B cell (primary cell): ENCODE data around the gene TP53TG5. TPM values are rescaled to one million over a fixed set of nuclear protein-coding genes. Genes with fewer than 3 reads are reported as not detected.

ENCODE experiments used
- ATAC-seq: fragments of 200-7000 bp; cut with Tn5 transposase; one replicate; pipeline ENCODE4 v1.10.0; 2021; ENCODE audit warnings: low read depth, mild to moderate bottlenecking, moderate number of reproducible peaks, moderate library complexity
- CTCF ChIA-PET: fragments of 350-600 bp; sonication (Branson Sonifier 250); formaldehyde crosslinking; loops from one replicate; lab custom pipeline; 2021; ENCODE audit warnings: antibody characterized with exemption, inconsistent platforms; lab: Charles Lee
- POLR2A ChIA-PET: fragments of 350-600 bp; sonication (Branson Sonifier 250); formaldehyde crosslinking; loops from one replicate; lab custom pipeline; 2021; ENCODE audit warnings: antibody characterized with exemption; lab: Charles Lee
- DNase-seq: peaks from one replicate; pipeline ENCODE4 v3.0.0; 2013
- H2AFZ ChIP-seq: 2 replicates; pipeline ENCODE4 v1.6.1; 2012; ENCODE audit warnings: mild to moderate bottlenecking, low read depth, low read length; ENCODE audit not compliant: insufficient read depth, poor library complexity, severe bottlenecking
- H3K27ac ChIP-seq, 2 donors: 1 replicate in 1 of 2; 2 replicates in 1 of 2; pipeline ENCODE4 v1.5.1; 2012 to 2013; ENCODE audit warnings: low read length in 2 of 2, mild to moderate bottlenecking in 2 of 2, moderate library complexity in 1 of 2
- H3K27me3 ChIP-seq, 4 experiments: fragments of 200-600 bp in 1 of 4; sonication (generic) in 1 of 4; replicated peaks in 1 of 4; 1 replicate in 2 of 4; 2 replicates in 2 of 4; pipeline versions ENCODE4 v1.6.1 to v1.7.0; 2013 to 2016; ENCODE audit warnings: low read length in 3 of 4, mild to moderate bottlenecking in 2 of 4, mixed read lengths in 1 of 4, moderate library complexity in 1 of 4; ENCODE audit not compliant: insufficient read depth in 4 of 4, control insufficient read depth in 3 of 4; ENCODE audit errors: control extremely low read depth in 1 of 4
- H3K36me3 ChIP-seq, 2 experiments: replicated peaks in 1 of 2; 1 replicate in 1 of 2; 2 replicates in 1 of 2; pipeline versions ENCODE4 v1.6.1 to v1.7.1; 2013; ENCODE audit warnings: low read length in 1 of 2; ENCODE audit not compliant: insufficient read depth in 2 of 2, control insufficient read depth in 1 of 2; ENCODE audit errors: control extremely low read depth in 1 of 2, extremely low read depth in 1 of 2
- H3K4me1 ChIP-seq, 2 donors: fragments of 200-600 bp in 1 of 2; sonication (generic) in 1 of 2; 1 replicate in 1 of 2; 2 replicates in 1 of 2; pipeline versions ENCODE4 v1.5.1 to v1.6.1; 2013 to 2017; ENCODE audit warnings: low read length in 2 of 2; ENCODE audit not compliant: control insufficient read depth in 2 of 2, insufficient read depth in 2 of 2
- H3K4me2 ChIP-seq: replicated peaks from 2 replicates; pipeline ENCODE3; 2012; ENCODE audit warnings: mild to moderate bottlenecking, low read depth, low read length; ENCODE audit not compliant: poor library complexity, severe bottlenecking
- H3K4me3 ChIP-seq, 5 experiments: fragments of 200-600 bp in 1 of 5; sonication (generic) in 1 of 5; 1 replicate in 3 of 5; 2 replicates in 2 of 5; pipeline versions ENCODE4 v1.5.1 to v1.7.0; 2011 to 2016; ENCODE audit warnings: low read length in 4 of 5, mild to moderate bottlenecking in 4 of 5, low read depth in 2 of 5, control low read depth in 1 of 5, moderate library complexity in 1 of 5; ENCODE audit not compliant: insufficient read depth in 1 of 5; ENCODE audit errors: control extremely low read depth in 1 of 5, extremely low read depth in 1 of 5
- H3K79me2 ChIP-seq: fragments of 200-600 bp; sonication (generic); one replicate; pipeline ENCODE4 v1.6.0; 2016; ENCODE audit warnings: low read length; ENCODE audit not compliant: control insufficient read depth, insufficient read depth
- H3K9ac ChIP-seq: fragments of 200-600 bp; sonication (generic); 2 replicates; pipeline ENCODE4 v1.6.1; 2017; ENCODE audit warnings: mild to moderate bottlenecking, low read length, moderate library complexity
- H3K9me3 ChIP-seq, 3 donors: one replicate each; pipeline versions ENCODE4 v1.6.1 to v1.7.1; 2013; ENCODE audit warnings: low read length in 2 of 3; ENCODE audit not compliant: control insufficient read depth in 2 of 3, insufficient read depth in 1 of 3; ENCODE audit errors: control extremely low read depth in 1 of 3
- H4K20me1 ChIP-seq: 2 replicates; pipeline ENCODE4 v1.6.0; 2012; ENCODE audit warnings: mild to moderate bottlenecking, low read length; ENCODE audit not compliant: insufficient read depth, control insufficient read depth, poor library complexity, severe bottlenecking
- H3K27ac Mint-ChIP-seq: one replicate; pipeline ENCODE4 v1.8.0; 2021; ENCODE audit warnings: mixed read lengths
- H3K27me3 Mint-ChIP-seq: one replicate; pipeline ENCODE4 v1.8.0; 2021; ENCODE audit warnings: mixed read lengths
- H3K4me1 Mint-ChIP-seq: one replicate; pipeline ENCODE4 v1.8.0; 2021; ENCODE audit warnings: mixed read lengths
- H3K4me3 Mint-ChIP-seq: one replicate; pipeline ENCODE4 v1.8.0; 2021; ENCODE audit warnings: mixed read lengths
- H3K9me3 Mint-ChIP-seq: one replicate; pipeline ENCODE4 v1.8.0; 2022; ENCODE audit warnings: mixed read lengths; ENCODE audit not compliant: insufficient read depth
- EZH2 ChIP-seq: IDR thresholded peaks from 2 replicates; pipeline ENCODE4 v1.6.1; 2012; ENCODE audit warnings: borderline replicate concordance, low read depth, mild to moderate bottlenecking, moderate library complexity, low read length; ENCODE audit not compliant: insufficient read depth, poor library complexity, severe bottlenecking
- WGBS: methylation state at CpG from one replicate; pipeline ENCODE4 v1.1.5; 2013; ENCODE audit warnings: missing lambda C conversion rate; ENCODE audit not compliant: insufficient coverage; 5-methylcytosine and 5-hydroxymethylcytosine counted together
- intact Hi-C: fragments of 100-400 bp; cut with micrococcal nuclease; formaldehyde crosslinking; loops from one replicate; pipeline ENCODE4 v1.10.0; 2022
- polyA plus RNA-seq: library from polyadenylated mRNA; depleted of rRNA; stranded (reverse); fragments of >200 nt; gene quantifications from 2 replicates; pipeline ENCODE4 v1.2.3, GENCODE V29; 2012
- total RNA-seq, 2 donors: library from RNA; stranded (reverse); fragments of 120-200 nt in 1 of 2; gene quantifications; 1 replicate in 1 of 2; 2 replicates in 1 of 2; pipeline versions ENCODE4 v1.2.3 to v1.2.4, GENCODE V29; 2013 to 2022
- TF ChIP-seq, protein P1 (sequence below): fragments of 200-600 bp; IDR thresholded peaks from one replicate; pipeline ENCODE4 v1.8.0; 2022; ENCODE audit warnings: antibody characterized with exemption, mild to moderate bottlenecking

Gene TP53TG5
- total and polyA plus RNA-seq, 2 donors (not counting 1 experiment from before 2014, with no cell fraction given), result not detected

DNA sequence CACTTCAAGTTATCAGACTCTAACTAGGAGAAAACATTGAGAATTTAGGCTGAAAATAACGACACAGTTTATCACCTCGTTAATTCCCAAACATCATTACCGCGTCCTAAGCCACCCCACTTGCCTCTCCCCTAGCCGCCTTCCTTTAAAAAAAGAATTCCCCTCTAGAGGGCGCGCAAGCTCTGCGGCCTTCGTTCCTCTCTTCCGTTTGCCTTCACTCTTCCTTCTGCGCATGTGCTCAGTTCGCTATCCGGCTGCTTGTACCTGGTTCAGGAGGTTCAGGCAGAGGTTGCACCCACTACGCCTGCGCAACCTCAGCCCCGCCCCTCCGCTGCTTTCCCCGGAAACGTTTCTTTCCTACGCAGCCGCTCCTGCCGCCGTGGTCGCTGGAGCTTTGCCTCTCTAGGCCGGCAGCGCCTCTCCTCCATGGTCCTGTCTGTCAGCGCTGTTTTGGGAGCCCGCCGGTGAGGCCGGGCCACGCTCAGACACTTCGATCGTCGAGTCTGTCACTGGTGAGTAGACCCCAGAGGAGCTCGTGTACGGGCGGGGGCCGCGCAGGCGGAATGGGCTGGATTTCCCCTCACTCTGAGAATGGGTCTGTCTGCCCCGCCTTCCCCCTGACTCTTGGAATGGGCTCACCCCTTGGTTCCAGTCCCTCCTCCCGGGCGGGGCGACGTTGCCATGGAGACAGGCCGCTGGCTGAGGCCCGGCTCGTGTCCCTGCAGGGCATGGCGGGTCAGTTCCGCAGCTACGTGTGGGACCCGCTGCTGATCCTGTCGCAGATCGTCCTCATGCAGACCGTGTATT is 15.1 kb downstream of the TP53TG5 start, which contains the start of gene SYS1:
Gene SYS1, plus strand, starts transcription at position 353 of the 807 bp plus-strand sequence. Its CDS starts 376 bp downstream, at position 729.
- peak within 1 kb of the TSS; percentile 95 for H3K9ac ChIP-seq
- TF ChIP-seq, protein P1, sequence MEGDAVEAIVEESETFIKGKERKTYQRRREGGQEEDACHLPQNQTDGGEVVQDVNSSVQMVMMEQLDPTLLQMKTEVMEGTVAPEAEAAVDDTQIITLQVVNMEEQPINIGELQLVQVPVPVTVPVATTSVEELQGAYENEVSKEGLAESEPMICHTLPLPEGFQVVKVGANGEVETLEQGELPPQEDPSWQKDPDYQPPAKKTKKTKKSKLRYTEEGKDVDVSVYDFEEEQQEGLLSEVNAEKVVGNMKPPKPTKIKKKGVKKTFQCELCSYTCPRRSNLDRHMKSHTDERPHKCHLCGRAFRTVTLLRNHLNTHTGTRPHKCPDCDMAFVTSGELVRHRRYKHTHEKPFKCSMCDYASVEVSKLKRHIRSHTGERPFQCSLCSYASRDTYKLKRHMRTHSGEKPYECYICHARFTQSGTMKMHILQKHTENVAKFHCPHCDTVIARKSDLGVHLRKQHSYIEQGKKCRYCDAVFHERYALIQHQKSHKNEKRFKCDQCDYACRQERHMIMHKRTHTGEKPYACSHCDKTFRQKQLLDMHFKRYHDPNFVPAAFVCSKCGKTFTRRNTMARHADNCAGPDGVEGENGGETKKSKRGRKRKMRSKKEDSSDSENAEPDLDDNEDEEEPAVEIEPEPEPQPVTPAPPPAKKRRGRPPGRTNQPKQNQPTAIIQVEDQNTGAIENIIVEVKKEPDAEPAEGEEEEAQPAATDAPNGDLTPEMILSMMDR, result peak; percentile 86
- TF ChIP-seq EZH2, result no peak
- H3K27me3 ChIP-seq, result peaks cover 0 to 5% (median 0%) of the 10 kb centered on the region in 4 experiments
- H3K9me3 ChIP-seq, result no peaks in the 10 kb centered on the region
- peak within 1 kb of the TSS; percentile 99 for H3K27ac Mint-ChIP-seq
- DNase-seq, result peak; percentile 99
- H3K9me3 Mint-ChIP-seq, result no peaks in the 10 kb centered on the region
- peak; percentile 82 for ATAC-seq
- CTCF ChIA-PET, result interaction anchor here (0.6 to 20.6 kb wide), 31 partner anchors 9 to 783 kb away, joined by 3 to 814 read pairs (median 5); partner anchors contain the start of genes PIGT and TP53TG5
- H2AFZ ChIP-seq, result peak within 1 kb of the TSS; percentile 76
- peaks cover 45% of the 10 kb centered on the region for H4K20me1 ChIP-seq
- H3K27me3 Mint-ChIP-seq, result no peaks in the 10 kb centered on the region
- H3K4me3 ChIP-seq, result peak within 1 kb of the TSS; percentile 79 to 88 (median 85)
- peaks cover 35% of the 10 kb centered on the region for H3K79me2 ChIP-seq
- intact Hi-C loops, result loop anchor here (1.0 to 5.0 kb wide), 8 partner anchors 10 to 609 kb away; partner anchors contain the start of genes YWHAB and ZNF335
- H3K4me2 ChIP-seq, result peak within 1 kb of the TSS; percentile 91
- under 1% methylated on average over 55 of the region's 55 CpGs for WGBS
- peaks cover 5 to 30% of the 10 kb centered on the region in 2 experiments for H3K36me3 ChIP-seq
- peaks cover 47 to 49% of the 10 kb centered on the region in 2 donors for H3K4me1 ChIP-seq
- peaks cover 49% of the 10 kb centered on the region for H3K4me1 Mint-ChIP-seq
- POLR2A ChIA-PET, result interaction anchor here (0.5 to 3.3 kb wide), 10 partner anchors 8 to 73 kb away, joined by 3 to 39 read pairs (median 6); partner anchors contain the start of gene PIGT
- H3K27ac ChIP-seq, result peak within 1 kb of the TSS; percentile 86 to 99
- H3K4me3 Mint-ChIP-seq, result peak within 1 kb of the TSS; percentile 99
